GM18951 (cell line): ENCODE data around the gene TNFRSF21.

Experiments
- POLR2A ChIP-seq: IDR thresholded peaks from 4 replicates; pipeline ENCODE4 v1.6.1; 2011; ENCODE audit warnings: mild to moderate bottlenecking; ENCODE audit not compliant: insufficient read length, insufficient read depth; ENCODE audit errors: extremely low read depth
- in situ Hi-C: fragments of 300-500 bp; cut with MboI; formaldehyde crosslinking; loops from one replicate; pipeline ENCODE4 v1.12.0; 2022; ENCODE audit warnings: low sequenced_read_pairs, mixed read lengths, inconsistent platforms; ENCODE audit not compliant: unreplicated experiment

Gene TNFRSF21

DNA sequence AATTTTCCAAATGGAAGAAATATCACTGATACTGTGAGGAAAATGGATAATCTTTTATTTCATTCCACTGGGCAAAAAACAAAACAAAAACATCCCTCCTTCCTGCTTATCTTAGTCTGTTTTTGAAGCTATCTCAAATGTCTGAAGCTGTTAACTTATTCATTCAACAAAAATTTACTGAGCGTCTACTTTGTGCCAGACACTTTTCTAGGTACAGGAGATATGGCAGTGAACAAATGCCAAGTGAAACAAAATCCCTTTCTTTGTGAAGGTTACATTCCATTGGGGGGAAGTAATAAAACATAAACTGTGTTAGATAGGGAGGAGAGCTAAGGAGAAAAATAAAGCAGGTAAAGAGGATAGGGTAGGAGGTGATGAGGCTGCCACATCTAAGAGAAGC, 47.5 kb downstream of the TNFRSF21 start:
- in situ Hi-C loops: no loop called here
- no peak for TF ChIP-seq POLR2A

DNA sequence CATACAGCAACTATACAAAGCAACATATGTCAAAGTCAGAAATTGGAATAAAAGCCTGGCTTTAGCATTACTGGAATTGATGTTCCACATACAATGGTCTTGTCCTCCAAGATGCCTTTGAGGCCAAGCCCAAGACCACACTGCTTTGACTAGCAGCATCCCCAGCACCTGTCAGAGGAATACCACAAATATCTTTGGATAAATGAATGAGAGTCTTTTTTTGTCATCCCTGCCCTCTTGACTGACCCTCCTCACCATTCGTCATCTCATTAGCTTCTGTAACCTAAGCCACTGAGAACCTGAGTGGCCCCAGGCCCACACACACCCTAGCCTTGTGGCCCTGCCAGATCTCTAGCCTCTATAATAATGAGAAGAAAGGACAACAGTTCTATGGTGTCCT, 48.5 kb downstream of the TNFRSF21 start:
- no peak for TF ChIP-seq POLR2A
- in situ Hi-C loops: no loop called here

DNA sequence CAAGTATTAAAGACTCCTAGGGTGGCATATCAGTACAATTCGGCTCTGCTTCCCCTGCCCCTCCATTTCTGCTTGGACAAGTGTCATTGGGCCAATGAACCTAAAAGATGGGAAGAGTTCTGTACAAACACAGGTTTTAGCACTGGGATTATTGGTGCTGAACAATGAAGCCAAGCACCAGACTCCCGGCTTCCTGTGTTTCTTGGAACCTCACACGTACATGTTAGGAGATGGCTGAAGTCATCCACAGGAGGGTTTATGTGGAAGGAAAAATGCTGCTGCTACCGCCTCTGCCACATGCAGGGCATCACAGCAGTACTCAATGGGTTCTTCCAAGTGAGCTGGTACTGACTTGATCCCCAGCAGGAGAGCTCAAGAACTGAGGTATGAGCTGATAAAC, 49.7 kb downstream of the TNFRSF21 start:
- TF ChIP-seq POLR2A: no peak
- in situ Hi-C loops: no loop called here

DNA sequence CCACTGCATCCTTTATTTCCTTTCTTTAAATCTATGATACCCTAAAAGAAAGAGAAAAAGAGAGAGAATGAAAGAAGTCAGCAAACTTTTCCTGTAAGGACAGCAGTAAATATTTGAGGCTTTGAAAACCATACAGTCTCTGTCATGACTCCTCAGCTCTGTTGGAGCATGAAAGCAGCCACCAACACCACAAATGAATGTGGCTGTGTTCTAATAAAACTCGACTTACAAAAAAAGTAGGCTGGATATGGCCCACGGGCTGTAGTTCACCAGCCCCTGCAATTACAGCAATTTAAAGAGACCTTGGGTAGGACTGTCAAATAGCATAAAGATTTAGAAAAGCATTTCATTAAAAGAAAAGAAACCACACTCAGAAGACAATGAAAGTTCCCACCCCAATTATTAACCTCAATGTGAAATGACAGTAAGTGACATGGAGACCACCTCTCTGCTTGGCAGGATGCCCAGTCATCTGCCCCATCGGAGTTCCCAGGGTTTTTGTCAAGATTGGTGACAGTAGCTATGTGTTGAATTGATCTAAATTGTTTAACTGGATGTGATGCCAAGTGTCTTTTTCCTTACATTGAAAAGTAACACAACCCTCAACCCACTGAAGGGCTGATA, 50.9 kb downstream of the TNFRSF21 start:
- in situ Hi-C loops: no loop called here
- TF ChIP-seq POLR2A: no peak

DNA sequence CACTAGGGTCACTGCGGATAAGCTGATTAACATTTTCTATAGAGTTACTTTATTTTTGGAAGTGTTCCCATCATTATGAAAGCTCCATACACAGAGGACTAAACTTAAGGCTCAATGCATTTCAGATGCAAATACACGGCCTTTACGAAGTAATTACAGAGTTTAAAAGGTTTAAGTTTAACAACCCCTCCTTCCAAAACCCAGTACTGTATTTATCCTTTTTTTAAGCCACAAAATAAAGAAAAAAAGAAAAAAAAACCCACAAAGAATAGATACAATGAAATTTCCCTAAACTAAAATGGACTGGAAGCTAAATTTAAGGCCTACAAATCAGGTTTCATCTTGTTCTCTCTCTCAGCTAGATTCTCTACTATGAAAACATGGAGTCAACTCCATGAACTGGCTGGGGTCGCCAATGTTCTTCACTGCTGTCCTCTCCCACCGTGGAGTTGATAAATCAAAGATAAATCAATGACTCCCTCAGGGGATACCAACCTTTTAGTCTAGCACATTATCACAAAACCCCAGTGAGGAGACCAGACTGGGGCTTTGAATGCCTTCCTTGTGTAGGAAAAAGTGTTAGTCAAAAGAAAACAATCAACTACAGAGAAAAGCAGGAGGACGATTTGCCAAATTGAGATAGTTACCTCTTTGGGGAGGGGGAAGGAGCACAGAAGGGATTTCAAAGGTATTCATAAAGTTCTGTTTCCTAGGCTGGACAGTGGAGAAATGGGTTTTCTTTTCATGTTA, 52.5 kb downstream of the TNFRSF21 start:
- in situ Hi-C loops: no loop called here
- TF ChIP-seq POLR2A: no peak

DNA sequence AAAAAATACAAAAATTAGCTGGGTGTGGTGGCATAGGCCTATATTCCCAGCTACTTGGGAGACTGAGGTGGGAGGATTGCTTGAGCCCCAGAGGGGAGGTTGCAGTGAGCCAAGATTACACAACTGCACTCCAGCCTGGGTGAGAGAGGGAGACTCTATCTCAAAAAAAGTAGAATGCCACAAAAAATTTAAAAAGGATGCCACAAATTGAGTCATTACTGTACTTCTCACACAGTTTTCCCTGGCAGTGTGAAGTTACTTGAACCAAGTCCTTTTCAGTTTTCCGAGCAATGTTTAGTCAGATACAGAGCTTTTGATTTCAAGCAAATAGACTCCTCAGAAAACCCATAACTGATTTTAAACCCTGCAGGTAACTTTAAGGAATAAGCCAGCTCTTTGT, 53.3 kb downstream of the TNFRSF21 start:
- in situ Hi-C loops: no loop called here
- TF ChIP-seq POLR2A: no peak

DNA sequence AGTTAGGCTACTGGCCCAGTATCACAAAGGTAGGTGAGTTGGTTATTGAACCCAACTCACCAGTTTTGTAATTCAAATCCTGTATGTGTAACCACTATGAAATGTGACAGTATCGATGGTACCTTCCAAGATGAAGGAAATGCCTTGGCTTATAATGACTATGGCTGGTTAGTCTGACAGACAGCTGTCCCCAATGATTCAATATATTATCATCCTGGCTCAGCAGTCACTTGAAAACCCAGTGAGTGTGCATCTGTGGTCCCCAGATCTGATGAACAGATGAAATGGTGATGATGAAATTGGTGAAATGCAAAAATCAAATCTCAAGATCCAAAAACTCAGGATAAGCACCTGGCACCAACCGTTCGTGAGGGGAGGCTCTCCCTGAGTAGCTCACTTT, 54.8 kb downstream of the TNFRSF21 start:
- in situ Hi-C loops: no loop called here
- TF ChIP-seq POLR2A: no peak

DNA sequence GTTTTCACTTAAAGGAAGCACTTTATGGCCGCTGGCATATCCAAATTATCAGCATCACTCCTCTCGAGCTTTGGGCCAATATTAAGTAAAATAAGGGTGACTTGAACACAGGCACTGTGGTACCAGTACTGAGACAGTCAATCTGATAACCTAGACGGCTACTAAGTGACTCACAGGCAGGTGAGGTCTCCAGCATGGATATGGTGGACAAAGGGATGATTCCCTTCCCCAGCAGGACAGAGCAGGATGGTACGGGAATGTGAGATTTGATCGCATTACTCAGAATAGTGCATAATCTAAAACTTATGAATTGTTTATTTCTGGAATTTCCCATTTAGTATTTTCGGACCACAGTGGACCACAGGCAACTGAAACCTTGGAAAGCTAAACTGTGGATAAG, 55.7 kb downstream of the TNFRSF21 start:
- in situ Hi-C loops: no loop called here
- TF ChIP-seq POLR2A: no peak

GRCh38 chr6:47253136-47253535, 56.6 kb downstream of the TNFRSF21 start:
- no peak for TF ChIP-seq POLR2A
- in situ Hi-C loops: no loop called here

DNA sequence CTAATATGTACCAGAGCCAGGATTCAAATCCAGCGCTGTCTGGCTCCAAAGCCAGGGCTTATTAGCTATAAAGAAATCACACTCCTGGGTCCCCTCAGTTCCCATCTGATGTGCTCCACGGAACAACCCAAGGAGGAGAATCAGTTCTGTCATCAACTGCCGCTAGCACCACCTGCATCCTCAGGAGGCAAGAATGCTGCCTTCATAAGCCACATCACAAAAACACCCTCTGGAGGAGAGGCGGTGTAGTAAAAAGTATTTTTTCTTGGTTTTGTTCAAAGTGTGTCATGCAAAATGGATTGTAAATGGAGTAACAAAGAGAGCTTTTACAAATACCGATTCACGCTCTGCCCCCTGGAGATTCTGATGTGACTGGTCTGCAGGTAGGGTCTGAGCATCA, 57.1 kb downstream of the TNFRSF21 start:
- TF ChIP-seq POLR2A: no peak
- in situ Hi-C loops: no loop called here

- TF ChIP-seq POLR2A: no peak
- in situ Hi-C loops: no loop called here
Measured at GRCh38 chr6:47251396-47251795, 58.3 kb downstream of the TNFRSF21 start.

GRCh38 chr6:47250302-47250701, 59.4 kb downstream of the TNFRSF21 start:
- no peak for TF ChIP-seq POLR2A
- in situ Hi-C loops: no loop called here

- in situ Hi-C loops: no loop called here
- no peak for TF ChIP-seq POLR2A
Measured at GRCh38 chr6:47248446-47248845, 61.3 kb downstream of the TNFRSF21 start.

DNA sequence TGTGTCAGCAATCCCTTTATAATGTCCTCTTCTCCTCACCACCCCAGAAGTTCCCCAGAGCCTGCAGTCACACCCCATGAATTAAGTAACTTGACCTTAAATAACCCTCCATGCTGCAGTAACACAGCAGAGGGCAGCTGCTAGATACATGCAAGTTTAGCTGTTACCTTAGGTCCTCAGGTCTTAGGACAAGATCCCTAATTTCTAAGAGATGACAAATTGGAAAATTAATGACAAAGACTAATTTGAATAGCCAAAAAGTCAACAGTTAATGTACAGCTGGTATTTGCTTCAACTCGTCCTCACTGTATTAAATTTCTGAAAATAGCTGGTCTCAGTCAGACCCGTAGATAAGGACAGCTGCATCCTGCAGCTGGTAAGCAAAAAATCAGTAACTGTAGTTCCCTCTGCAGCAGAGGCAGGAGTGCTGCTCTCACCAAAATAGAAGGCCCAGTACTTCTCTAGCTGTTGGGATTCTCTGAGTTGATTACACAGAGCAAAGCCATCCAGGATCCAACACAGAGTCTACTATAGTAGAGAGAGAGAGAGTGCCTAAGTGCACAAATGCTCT, 62.4 kb downstream of the TNFRSF21 start:
- in situ Hi-C loops: no loop called here
- no peak for TF ChIP-seq POLR2A
